Stimulated activated CD4-positive, alpha-beta T cell treated with anti-CD3 and anti-CD28 coated beads, Interleukin-1b, Interleukin-23, amount 100 ng/mL, for 48 hours (primary cell): ENCODE measurements around the gene GRIK4.
A peak's percentile ranks its signal among the peaks of the same experiment; 100 is the strongest.

Source experiments
- DNase-seq: peaks from one replicate; pipeline ENCODE4 v3.0.0-alpha.2; 2020

The GRIK4 gene

DNA sequence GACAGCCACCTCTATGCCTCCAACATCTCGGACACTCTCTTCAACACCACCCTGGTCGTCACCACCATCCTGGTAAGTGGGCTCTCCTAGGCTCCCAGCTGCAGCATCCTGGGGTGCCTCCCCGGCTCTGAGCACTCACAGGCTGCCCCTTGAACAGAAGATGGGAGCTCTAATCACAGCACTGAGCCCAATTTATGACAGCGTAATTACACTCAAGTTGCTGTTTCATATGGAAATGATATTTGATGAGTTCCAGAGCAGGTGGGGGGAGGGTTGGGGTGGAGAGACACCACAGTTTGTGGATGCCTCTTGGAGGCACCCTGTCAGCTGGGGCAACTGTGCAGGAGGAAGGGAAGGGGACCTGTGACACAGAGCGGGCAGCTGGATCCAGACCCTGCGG lies 387.0 kb downstream of the GRIK4 start:
- no peak for DNase-seq

DNA sequence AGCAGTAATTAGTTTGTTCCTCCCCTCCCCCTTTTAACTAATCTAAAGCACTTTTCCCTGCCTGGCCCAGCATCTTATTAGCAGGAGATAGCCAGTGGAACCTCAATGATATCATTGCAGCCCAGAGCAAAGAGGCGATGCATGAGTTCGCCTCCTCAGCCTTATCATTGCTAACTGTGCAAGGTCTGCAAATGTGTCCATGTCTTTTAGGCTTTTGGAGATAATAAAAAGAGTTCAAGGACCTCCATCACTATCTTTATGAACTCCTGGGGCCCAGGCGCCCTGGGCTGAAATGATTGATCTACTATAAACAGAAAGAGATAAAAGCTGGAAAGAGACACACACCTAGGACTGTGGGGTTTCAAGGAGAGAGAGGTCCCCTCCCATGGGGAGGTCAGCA lies 388.2 kb downstream of the GRIK4 start:
- no peak for DNase-seq

DNA sequence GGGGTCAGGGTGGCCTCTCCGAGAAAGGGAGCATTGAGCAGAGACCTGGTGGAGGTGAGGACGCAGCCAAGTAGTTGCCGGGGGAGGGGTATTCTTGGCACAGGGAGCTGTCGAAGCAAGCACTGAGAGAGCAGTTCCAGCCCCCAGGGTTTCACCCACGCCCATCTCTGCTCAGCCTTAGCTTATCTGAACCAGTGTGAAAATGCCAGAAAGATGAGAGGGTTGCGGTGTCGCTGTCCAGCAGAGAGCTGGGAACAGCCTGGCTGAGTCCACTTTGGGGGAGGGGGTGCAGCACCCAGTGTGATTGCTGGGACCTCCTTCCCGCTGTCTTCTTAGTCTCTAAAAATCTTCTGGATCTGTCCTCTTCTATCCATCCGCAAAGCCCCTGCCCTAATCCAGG lies 389.1 kb downstream of the GRIK4 start:
- no peak for DNase-seq

DNA sequence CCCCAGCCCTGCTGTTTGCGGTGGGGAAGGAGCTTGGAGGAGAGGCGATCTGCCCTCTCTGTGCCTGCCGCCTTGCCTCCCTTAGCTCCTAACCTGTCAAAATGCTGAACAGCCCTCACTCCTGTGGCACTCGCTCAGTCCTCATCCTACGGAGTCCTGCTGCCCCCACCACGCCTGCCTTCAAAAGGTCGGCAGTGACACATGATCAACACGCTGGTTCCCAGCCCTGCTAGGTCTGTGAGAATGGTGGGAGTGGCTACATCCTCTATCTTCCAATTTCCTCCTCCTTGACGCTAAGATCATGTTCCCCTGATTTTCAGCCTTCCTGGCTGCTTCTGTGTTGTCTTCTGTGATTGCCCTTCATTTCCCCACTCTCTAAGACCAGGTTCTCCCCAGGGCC lies 392.1 kb downstream of the GRIK4 start:
- no peak for DNase-seq

DNA sequence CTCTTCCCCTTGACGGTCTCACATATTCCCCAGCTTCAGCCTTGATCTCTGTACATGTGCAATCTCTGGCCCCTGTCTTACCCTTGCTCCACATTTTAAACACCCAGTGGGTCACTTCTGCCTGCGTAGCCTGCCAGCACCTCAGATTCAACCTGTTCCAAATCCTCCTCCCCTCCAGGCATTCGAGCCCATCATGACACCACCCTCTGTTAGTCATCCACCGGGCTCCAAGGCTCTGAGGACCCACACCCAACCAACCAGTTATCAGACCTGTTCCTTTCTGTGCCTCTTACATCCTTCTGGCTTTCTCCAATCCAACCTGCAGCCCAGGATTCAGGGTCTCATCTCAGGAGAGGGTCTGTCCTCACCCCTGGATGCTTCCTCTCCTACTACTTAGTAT lies 392.6 kb downstream of the GRIK4 start:
- DNase-seq: no peak

DNA sequence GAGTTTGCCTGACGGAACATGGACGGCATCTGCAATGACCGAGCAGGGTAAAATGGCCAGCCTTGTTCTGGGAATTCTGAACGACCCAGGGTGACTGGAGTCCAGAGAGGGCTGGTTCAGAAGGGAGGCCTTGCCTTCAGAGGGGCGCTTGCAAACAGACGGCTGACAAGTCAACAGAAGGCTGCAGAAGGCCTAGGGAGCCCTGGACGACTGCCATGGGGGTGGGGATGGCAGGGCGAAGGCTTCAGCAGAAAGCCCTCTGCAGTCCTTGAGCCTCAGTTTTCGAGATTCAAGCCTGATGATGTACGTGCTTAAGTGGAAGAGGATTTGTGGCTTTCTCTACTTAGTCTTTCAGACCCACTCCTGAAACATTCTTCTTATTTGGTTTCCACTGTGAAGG lies 395.2 kb downstream of the GRIK4 start:
- no peak for DNase-seq

DNA sequence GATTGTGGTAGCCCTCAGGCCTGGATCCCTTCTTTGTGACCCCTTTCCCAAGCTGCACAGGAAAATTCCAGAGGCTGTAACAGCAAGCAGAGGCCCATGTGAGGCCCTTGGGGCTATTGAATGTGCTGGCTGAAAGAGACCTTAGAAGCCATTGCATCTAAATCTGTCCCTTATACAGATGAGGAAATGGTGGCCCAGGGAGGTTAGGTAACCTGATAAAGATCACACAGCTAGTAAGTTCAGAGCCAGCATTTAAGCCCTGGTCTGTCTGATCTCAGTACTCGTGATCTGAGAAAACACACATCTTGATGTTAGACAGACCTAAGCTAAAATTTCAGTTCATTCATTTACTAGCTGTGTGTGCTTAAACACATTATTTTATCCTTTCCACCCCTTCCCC lies 396.4 kb downstream of the GRIK4 start:
- no peak for DNase-seq

DNA sequence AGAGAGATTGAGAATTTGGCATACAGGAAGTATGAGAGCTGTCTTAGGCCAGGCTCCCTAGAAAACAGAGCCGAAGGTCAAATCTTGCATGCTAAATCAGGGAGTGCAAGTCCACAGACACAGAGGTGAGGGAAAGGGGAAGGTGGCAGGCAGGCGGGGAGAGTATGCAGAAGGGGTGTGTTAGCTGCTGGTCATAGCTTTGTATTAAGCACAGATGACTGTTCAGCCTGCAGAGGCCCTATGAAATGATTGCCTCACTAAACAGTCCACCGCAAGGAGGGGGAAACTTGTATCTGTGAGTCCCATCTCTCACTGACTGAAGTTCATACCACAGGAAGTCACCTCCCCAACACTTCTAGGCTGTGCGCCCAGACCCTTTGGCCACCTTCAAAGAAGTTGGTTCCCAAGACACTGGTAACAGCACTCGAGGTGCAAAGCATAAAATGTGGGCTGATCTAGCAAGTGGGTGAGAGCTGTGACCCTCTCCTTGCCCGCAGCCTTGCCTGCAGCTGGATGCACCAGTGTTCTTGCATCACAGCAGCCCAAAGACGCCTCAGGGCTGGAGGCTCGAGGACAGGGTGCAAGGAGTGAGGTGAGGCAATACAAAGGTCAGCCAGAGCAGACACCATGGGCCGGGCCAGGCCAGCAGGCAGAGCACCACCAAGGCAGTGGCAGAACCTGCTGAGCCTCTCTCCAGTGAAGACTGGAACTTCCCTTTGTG lies 397.1 kb downstream of the GRIK4 start:
- DNase-seq: no peak

DNA sequence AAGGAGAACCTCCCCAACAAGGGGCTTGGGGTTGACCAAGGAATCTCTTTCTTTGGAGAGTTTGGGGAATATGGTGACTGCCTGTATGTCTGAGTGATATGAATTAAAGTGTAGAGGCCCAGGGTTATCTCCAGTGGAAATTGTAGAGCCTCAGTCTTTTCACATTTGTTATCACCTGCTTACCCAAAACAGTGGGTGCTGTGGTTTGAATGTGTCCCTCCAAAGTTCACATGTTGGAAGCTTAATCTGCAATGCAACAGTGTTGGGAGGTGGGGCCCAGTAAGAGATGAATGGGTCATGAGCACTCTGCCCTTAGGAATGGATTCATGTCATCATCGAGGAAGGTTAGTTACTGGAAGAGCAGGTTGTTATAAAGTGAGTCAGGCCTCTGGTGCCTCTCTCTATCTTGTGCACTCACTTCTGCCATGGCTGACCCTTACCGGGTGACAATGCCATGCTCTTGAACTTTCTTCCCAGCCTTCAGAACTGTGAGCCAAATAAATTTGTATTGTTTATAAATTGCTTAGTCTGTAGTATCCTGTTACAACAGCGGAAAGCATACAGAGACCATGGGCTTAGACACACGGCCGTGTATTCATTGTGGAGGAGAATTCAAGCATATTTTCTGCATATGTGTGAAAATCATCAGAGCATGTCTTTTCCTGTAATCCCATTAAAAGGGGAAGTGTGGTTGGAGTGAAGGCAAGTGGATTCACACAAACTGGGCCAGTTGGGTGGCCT lies 398.3 kb downstream of the GRIK4 start:
- DNase-seq: no peak

DNA sequence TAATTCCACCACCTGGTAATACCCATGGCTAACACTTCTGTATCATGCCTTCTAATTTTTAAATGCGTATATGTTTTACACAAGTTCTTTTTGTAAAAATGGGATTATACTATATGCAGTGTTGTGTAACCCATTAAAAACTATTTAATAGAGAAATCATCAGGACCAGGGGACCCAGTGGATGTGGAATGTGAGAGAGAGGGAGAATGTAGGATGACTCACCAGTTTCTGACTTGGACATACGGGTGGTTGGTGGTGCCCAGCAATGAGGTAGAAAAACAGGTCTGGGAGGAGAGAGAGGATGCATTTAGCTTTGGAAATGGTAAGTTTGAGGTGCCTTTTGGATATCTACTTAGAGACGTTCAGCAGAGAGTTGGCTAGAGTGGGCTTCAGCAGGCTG lies 400.4 kb downstream of the GRIK4 start:
- no peak for DNase-seq

DNA sequence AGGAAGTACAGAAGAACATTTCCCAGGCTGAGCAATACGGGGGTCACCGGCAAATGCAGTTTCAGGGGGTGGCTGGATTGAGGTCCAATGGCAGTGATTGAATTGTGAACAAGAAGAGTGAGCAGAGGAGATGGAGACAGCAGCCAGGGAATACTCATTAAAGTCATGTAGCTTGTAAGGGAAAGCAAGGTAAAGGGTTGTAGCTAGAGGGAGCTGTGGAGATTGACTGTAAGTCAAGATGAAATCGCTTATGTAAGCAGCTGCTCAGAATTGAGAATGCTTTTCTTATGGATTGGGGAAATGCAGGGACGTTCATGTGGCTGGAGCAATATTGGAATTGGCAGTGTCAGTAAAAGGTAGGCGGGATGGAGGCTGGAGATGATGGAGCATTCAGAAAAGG lies 401.0 kb downstream of the GRIK4 start:
- no peak for DNase-seq

DNA sequence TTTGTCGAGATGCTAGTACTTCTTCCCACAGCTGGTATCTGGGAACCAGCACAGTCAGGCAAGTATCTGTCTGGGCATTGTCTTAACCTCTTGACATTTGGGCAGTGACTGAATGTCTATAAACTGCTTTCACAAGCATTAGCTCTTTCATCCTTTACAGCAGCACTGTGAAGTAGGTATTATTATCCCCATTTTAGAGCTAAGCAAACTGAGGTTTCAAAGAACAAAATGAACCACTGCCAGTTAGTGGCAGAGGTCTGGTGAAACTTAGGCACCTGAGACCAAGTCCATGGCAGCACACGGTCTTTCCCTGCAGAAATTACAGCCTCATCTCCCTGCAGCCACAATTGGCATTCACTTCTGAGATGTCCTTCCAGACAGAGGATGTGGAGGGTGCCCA lies 401.4 kb downstream of the GRIK4 start:
- DNase-seq: no peak

DNA sequence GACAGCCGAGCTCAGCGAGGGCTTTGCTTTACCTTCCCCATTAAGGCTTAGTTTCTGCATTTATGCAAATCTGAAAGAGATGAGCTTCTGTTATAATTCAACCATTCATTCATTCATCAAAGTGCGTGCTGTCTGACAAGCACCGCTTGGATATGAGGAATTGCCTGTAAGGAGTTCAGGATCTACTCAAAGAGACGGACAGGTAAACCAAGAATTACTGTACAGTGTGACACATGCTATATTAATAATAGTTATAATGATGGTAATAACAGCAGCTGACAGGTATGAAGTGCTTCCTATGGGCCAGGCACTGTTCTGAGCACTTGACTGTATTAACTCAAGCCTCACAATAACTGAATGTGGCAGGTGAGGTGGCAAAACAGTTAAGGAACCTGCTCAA lies 402.5 kb downstream of the GRIK4 start:
- DNase-seq: no peak

DNA sequence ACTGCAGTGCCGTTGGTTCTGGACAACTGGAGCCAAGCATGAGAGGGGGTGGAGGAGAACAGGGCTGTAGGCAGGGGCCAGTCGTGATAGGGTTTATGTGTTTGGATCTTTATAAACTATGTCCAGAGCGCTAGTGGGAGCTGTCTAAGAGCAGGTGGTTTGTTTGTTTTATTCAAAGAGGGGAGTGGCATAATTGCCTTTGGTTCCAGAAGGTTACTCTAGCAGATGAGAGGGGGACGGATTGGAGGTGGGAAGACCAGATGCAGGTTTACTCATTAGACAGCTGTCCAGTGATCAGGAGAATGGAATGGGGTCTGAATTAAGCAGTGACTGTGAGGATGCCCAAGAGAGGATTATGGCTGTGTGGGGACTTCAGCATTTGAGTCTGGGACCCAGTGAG lies 403.1 kb downstream of the GRIK4 start:
- DNase-seq: no peak

DNA sequence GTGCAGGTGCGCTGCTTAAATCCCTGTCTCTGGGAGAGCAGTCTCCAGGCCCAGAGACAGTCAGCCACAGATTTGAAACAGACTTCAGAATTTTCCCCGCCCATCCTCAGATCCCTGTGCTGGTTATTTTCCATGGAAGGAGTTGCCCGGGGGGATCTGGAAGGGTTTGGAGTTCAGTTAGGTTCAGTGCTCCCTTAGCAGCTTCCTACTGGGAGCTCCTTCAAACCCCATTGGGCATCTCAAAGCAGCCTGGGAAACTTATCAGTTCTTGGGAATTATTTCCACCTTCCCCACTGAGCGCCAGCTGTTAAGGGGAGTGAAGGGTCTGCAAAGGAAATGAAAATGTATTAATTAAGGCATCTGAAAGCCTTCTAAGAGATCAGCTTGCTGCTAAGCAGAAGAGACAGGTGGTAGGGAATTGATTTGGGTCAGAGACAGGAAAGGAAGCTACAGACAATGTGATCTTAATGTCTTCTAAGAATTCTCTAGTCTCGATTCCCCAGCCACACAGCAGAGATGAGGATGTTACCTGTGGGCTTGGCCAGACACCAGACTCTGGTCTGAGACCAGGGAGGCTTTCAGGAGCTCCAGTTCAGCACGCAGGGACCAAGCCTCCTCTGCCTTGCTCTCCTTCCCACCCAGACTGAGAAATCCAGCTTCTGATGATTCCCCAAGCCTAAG lies 406.2 kb downstream of the GRIK4 start:
- no peak for DNase-seq

DNA sequence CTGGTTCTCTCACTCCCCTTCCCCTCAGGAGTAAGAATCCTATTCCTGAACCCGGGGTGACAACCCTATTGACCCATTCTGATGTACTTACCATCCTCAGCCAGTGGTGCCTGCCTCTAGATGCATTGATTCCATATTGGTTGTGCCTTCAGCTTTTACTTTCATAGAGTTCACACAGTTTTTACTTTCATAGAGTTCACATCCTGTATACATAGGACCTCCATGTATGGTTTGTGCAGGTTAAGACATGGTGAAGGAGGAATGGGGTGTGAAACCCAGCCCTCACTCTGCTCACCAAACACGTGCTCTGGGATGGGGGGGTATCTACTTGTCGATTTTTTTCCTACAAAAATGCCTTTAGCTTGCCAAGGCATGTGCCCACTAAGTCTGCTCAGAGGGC lies 406.7 kb downstream of the GRIK4 start:
- no peak for DNase-seq

DNA sequence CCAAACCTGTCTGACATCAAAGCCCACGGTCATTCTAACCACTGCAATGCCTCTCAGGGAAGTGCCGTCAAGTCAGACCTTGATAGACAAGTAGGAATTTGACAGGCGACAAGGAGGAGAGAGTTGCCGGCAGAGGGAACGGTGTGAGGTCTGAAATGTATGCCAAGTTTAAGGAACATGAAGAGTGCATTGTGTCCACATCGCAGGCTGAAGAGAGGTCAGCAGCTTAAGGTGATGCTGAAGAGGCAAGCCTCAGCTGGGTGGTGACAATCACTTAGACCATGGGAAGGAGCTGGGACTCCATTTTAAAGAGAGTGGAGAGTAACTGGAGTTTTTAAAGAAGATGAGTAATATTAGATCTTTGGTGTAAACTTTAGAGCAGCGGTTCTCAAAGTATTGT lies 407.5 kb downstream of the GRIK4 start:
- no peak for DNase-seq

DNA sequence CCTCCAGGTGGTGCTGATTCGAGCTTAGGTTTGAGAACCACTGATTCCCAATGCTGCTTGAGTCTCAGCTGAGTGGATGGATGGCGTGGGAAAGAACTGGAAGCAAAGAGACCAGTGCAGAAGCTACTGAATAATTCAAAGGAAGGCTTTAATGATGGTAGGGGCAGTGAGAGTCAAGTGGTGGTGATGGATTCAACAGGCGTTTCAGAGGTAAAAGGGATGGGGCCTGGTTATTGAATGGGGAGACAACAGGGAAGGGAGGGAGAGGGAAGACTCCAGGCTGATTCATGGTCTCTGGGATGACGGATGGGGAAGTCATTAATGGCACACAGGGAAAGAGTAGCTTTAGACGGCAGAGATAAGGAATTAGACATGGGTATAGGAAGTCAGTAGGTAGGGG lies 408.0 kb downstream of the GRIK4 start:
- DNase-seq: no peak

DNA sequence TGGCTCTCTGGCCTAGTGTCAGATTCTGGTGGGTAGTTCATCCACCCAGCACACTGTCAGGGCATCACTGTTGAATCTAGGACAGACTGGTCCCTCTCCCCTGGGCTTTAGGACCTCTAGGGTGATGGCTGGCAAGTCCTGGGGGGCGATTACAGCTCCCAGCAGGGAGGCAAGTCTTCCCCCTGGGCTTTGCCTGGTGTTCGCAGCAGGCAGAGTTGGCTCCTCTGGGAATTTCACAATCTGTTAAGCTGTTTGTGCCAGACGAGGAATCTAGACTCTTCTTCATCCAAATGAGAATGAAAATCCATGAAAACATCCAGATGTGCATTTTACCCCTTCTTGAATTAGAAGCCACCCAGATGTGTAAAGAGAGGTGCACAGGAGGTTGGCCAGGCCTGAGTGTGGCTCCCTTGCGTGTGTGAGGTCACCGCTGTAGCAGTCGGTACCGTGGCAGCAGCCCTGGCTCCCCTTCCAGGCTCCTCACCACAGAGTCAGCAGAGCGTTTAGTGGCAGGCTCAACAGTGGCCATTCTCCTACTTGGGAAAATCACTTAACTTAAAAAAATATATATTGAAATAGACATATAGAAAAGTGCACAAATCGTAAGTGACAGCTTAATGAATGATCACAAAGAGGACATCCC lies 412.4 kb downstream of the GRIK4 start:
- DNase-seq: no peak

DNA sequence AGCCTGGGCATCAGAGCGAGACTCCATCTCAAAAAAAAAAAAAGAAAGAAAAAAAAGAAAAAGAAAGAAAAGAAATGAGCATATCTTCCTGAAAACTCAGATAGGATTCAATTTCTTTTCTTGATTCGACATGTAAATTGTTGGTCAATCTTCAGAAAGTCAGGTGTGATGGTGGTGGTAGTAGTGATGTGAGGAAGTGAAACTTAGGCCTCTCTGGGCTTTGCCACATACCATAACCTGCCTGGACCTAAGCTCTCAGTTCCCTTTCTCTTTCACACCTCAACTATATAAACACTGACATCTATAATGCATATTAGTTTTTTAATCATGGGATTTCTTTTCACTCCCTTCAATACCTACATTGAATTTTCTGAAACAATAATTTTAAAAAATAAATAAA lies 414.4 kb downstream of the GRIK4 start:
- DNase-seq: no peak

DNA sequence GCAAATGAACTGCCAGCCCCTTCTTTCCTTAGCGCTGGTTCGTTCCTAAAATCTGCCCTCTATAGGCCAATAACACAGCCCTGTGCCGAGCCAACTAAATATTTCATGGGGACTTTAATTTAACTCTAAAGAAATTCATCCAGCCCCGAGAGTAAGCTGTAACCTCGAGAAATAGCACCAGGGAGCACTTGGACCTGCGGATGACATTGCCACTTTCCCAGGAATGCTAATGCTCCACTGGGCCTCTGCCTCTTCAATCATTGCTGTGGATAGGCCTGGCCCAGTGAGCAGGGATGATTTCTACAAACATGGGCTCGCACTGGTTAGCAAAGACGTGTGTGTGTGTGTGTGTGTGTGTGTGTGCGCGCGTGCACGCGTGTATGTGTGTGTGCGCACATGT lies 417.1 kb downstream of the GRIK4 start:
- no peak for DNase-seq

DNA sequence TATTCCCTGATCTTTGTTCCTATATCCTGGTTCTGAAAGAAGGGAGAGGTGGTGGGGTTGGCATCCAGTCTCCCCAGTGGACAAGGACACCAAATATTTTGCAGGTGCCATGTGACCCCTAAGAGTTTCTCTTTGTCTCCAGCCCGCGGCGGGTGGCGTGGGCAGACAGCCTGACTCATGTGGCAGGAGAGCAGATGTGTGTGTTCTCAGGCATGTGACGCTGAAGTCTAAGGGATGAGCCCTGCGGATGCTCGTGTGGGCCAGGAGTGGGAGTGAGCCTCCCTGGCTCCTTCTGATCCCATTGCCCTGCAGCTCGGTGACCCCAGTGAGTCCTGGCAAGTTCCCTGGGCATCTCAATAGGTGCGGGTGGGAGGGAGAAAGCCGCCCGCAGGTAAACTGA lies 417.5 kb downstream of the GRIK4 start:
- no peak for DNase-seq

DNA sequence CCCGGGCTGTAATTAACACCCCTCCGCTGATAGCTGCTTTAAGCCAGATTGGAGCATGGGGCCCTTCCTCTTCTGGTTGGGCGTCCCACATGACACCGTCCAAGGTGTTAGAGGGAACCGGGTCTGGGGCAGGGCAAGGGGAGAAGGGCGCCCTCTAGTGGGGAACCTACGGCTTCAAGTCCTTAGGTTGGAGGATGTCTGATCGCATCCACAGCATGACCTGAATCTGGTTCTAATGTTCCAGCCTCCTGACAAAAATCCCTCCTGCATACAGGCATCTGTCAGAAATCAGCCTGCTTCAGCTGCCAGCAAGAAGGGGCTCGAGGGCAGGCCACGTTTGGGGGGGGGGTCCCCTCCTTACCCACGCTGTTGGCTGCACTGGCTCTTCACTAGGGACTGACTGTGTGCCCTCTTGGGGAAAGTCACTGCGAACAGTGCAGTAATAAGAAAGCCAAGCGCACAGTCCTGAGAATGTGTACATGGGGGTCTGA lies 418.2 kb downstream of the GRIK4 start:
- peak; percentile 46 for DNase-seq
